HepG2 (cell line): Measurements from ENCODE around the gene SPPL2B. TPM values are rescaled to one million over a fixed set of nuclear protein-coding genes. Genes with fewer than 3 reads are reported as not detected.
A peak's percentile ranks its signal among the peaks of the same experiment; 100 is the strongest.

Source experiments
- ATAC-seq: fragments of 200-7000 bp; cut with Tn5 transposase; 3 replicates; pipeline ENCODE4 v1.9.1; 2020; ENCODE audit warnings: mild to moderate bottlenecking, moderate library complexity
- BruUV-seq: library from RNA; stranded (reverse); fragments of 400-500 nt; replicated peaks from 2 replicates; lab custom pipeline; 2021; lab: Mats Ljungman, UMichigan
- CTCF ChIA-PET: fragments of 300-600 bp; formaldehyde crosslinking; extraction: SDS; loops from one replicate; lab custom pipeline; 2021; ENCODE audit warnings: low total read pairs, inconsistent platforms, low intra/inter-chr PET ratio; lab: Yijun Ruan, JAX
- POLR2A ChIA-PET: fragments of 350-600 bp; sonication (Branson Sonifier 250); formaldehyde crosslinking; loops from one replicate; lab custom pipeline; 2020; ENCODE audit warnings: antibody characterized with exemption, inconsistent platforms; lab: Yijun Ruan, JAX
- DNase-seq: peaks from one replicate; pipeline ENCODE4 v3.0.0-alpha.2; 2015; ENCODE audit warnings: low spot score
- FAIRE-seq: peaks from 3 replicates; lab custom pipeline; 2011; peaks lifted over from hg19 to GRCh38; lab: Jason Lieb, UNC
- H2AFZ ChIP-seq: one replicate; pipeline ENCODE4 v1.6.1; 2011; ENCODE audit warnings: low read length, inconsistent platforms
- H3K27ac ChIP-seq: fragments of 300-600 bp; 3 replicates; pipeline ENCODE4 v1.8.0; 2011; ENCODE audit warnings: mixed run types, mild to moderate bottlenecking, mixed read lengths, low read length, inconsistent platforms; ENCODE audit not compliant: insufficient read depth; ENCODE audit errors: extremely low read length
- H3K27me3 ChIP-seq, 2 experiments: fragments of 200-600 bp in 1 of 2; 2 replicates in 1 of 2; 3 replicates in 1 of 2; pipeline versions ENCODE4 v1.6.0 to v1.8.0; 2011; ENCODE audit warnings: low read length in 2 of 2, mild to moderate bottlenecking in 2 of 2, moderate library complexity in 2 of 2, inconsistent platforms in 1 of 2; ENCODE audit not compliant: insufficient read depth in 2 of 2, control insufficient read depth in 1 of 2
- H3K36me3 ChIP-seq, 2 experiments: fragments of 200-600 bp in 1 of 2; replicated peaks in 1 of 2; 2 replicates in 1 of 2; 3 replicates in 1 of 2; pipeline versions ENCODE4 v1.5.1 to v1.8.0; 2011; ENCODE audit warnings: low read length in 2 of 2, inconsistent platforms in 1 of 2; ENCODE audit not compliant: insufficient read depth in 2 of 2, control insufficient read depth in 1 of 2
- H3K4me1 ChIP-seq: 2 replicates; pipeline ENCODE4 v1.5.1; 2012; ENCODE audit warnings: low read length, inconsistent platforms; ENCODE audit not compliant: insufficient read depth
- H3K4me2 ChIP-seq: 2 replicates; pipeline ENCODE4 v1.6.0; 2011; ENCODE audit warnings: low read depth, low read length, inconsistent platforms
- H3K4me3 ChIP-seq, 3 experiments: fragments of 200-600 bp in 1 of 3; sonication (generic), shearing (Covaris generic) in 1 of 3; replicated peaks in 1 of 3; 2 replicates each; pipeline ENCODE4 v1.5.1; 2011 to 2016; ENCODE audit warnings: low read length in 3 of 3, inconsistent platforms in 2 of 3, low read depth in 2 of 3, mild to moderate bottlenecking in 2 of 3, control low read depth in 1 of 3, mixed read lengths in 1 of 3; ENCODE audit not compliant: insufficient read depth in 1 of 3
- H3K79me2 ChIP-seq: one replicate; pipeline ENCODE4 v1.6.1; 2011; ENCODE audit warnings: low read length, inconsistent platforms; ENCODE audit not compliant: insufficient read depth
- H3K9ac ChIP-seq: 2 replicates; pipeline ENCODE4 v1.6.0; 2011; ENCODE audit warnings: mild to moderate bottlenecking, low read depth, low read length, inconsistent platforms; ENCODE audit not compliant: insufficient read depth
- H3K9me3 ChIP-seq: 2 replicates; pipeline ENCODE4 v1.5.1; 2012; ENCODE audit warnings: mild to moderate bottlenecking, low read length
- H4K20me1 ChIP-seq: 2 replicates; pipeline ENCODE4 v1.6.0; 2011; ENCODE audit warnings: inconsistent platforms, mild to moderate bottlenecking, low read length, moderate library complexity; ENCODE audit not compliant: insufficient read depth
- ARNT ChIP-seq: fragments of 450-650 bp; IDR thresholded peaks from 2 replicates; pipeline ENCODE4 v1.6.1; 2017
- ATF7 ChIP-seq, 2 experiments: fragments of 450-650 bp in 1 of 2; sonication (generic) in 1 of 2; formaldehyde crosslinking in 1 of 2; IDR thresholded peaks; 2 replicates each; pipeline versions ENCODE4 v1.4.0 to v1.6.1; 2016 to 2020; ENCODE audit warnings: antibody characterized with exemption in 1 of 2, mild to moderate bottlenecking in 1 of 2, missing genetic modification reagents in 1 of 2
- CREB1 ChIP-seq, 2 experiments: fragments of 450-650 bp in 1 of 2; IDR thresholded peaks; 2 replicates each; pipeline ENCODE4 v1.6.1; 2016 to 2017; ENCODE audit warnings: control low read depth in 1 of 2, mild to moderate bottlenecking in 1 of 2, missing compliant biosample characterization in 1 of 2, missing genetic modification characterization in 1 of 2
- FOXP1 ChIP-seq, 2 experiments: fragments of 450-650 bp in 1 of 2; IDR thresholded peaks; 2 replicates each; pipeline ENCODE4 v1.6.1; 2017 to 2018; ENCODE audit warnings: antibody characterized with exemption in 1 of 2
- LCORL ChIP-seq, 2 experiments: fragments of 450-650 bp in 1 of 2; sonication (generic) in 1 of 2; formaldehyde crosslinking in 1 of 2; IDR thresholded peaks; 2 replicates each; pipeline versions ENCODE4 v1.5.0 to v1.6.1; 2017 to 2020; ENCODE audit warnings: antibody characterized with exemption in 1 of 2, missing genetic modification reagents in 1 of 2
- PHB2 ChIP-seq: fragments of 450-650 bp; IDR thresholded peaks from 2 replicates; pipeline ENCODE4 v1.6.1; 2018; ENCODE audit not compliant: partially characterized antibody
- PLRG1 ChIP-seq: fragments of 450-650 bp; conservative IDR thresholded peaks from 2 replicates; pipeline ENCODE4 v1.6.1; 2016
- SOX6 ChIP-seq, 2 experiments: fragments of 450-650 bp in 1 of 2; sonication (generic) in 1 of 2; formaldehyde crosslinking in 1 of 2; IDR thresholded peaks; 2 replicates each; pipeline versions ENCODE4 v1.4.0 to v1.6.1; 2017 to 2020; ENCODE audit warnings: antibody characterized with exemption in 1 of 2, mild to moderate bottlenecking in 1 of 2, missing genetic modification reagents in 1 of 2
- ZNF644 ChIP-seq: IDR thresholded peaks from 2 replicates; pipeline ENCODE4 v1.6.1; 2016; ENCODE audit warnings: low read depth
- ZSCAN30 ChIP-seq: sonication (generic); formaldehyde crosslinking; IDR thresholded peaks from 2 replicates; pipeline ENCODE4 v1.5.0; 2020; ENCODE audit warnings: mild to moderate bottlenecking, missing genetic modification reagents
- WGBS: methylation state at CpG from one replicate; pipeline ENCODE4 v1.1.6; 2017; ENCODE audit warnings: low lambda C conversion rate; 5-methylcytosine and 5-hydroxymethylcytosine counted together
- in situ Hi-C: cut with HindIII; loops from 2 replicates; pipeline ENCODE4 v1.10.0; 2017; ENCODE audit warnings: low pct_unique_long_range_greater_than_20kb; ENCODE audit not compliant: extremely low pct_ligation_motif_present
- intact Hi-C: fragments of 100-400 bp; cut with micrococcal nuclease; formaldehyde crosslinking; loops from one replicate; pipeline ENCODE4 v1.10.0; 2022; ENCODE audit not compliant: unreplicated experiment
- polyA plus RNA-seq, 8 experiments: library from polyadenylated mRNA; depleted of rRNA in 3 of 8; stranded (reverse) in 7 of 8; unstranded in 1 of 8; fragments of >200 nt; fragmentation: Illumina TruSeq in 4 of 8; extraction: Trizol in 4 of 8; gene quantifications; 2 replicates each; pipeline versions ENCODE4 v1.2.1 to v1.2.3, GENCODE V29; 2011 to 2016; ENCODE audit warnings: low read depth in 4 of 8, missing spikeins in 1 of 8, mixed read lengths in 1 of 8; ENCODE audit not compliant: insufficient read depth in 1 of 8
- total RNA-seq, 5 experiments: library from RNA; depleted of rRNA; stranded (reverse); fragments of >200 nt; fragmentation: Illumina TruSeq; extraction: Trizol; gene quantifications; 2 replicates each; pipeline ENCODE4 v1.2.3, GENCODE V29; 2016; ENCODE audit warnings: low read depth in 1 of 5
- TF ChIP-seq, protein P1 (sequence below): sonication (generic); formaldehyde crosslinking; IDR thresholded peaks from 2 replicates; pipeline ENCODE4 v1.9.0; 2021; ENCODE audit warnings: mild to moderate bottlenecking, missing genetic modification reagents

The SPPL2B gene
- total and polyA plus RNA-seq, 2 of the 13 experiments (the other 11 are each of a cell fraction or from before 2014, with no cell fraction given): 14.9 to 15.2 TPM

- ChIA-PET CTCF (no interaction called here), POLR2A (no interaction called here)
- H3K79me2 ChIP-seq: no peaks in the 10 kb centered on the region
- H2AFZ ChIP-seq: no peak overlapping the region
- no peaks in the 10 kb centered on the region for H3K9me3 ChIP-seq
- H3K4me2 ChIP-seq: no peak overlapping the region
- DNase-seq: no peak
- H3K27ac ChIP-seq: no peak overlapping the region
- intact Hi-C loops (no loop called here), in situ Hi-C loops (no loop called here)
- H3K9ac ChIP-seq: no peak overlapping the region
- BruUV-seq: no TSS peak
- 0 out of 2 replicates have a peak, but pooled peaks have one; percentile 53 for TF ChIP-seq PLRG1
- TF ChIP-seq SOX6 (IDR thresholded peaks at IDR 0.05): peak; percentile 80; the same call in 1 of the 2 replicates
- no peak for TF ChIP-seq SOX6 (CRISPR knock-in tag; IDR thresholded peaks at IDR 0.05)
- TF ChIP-seq ATF7 (IDR thresholded peaks at IDR 0.05): peak; percentile 17; the same call in 1 of the 2 replicates
- no peak for TF ChIP-seq ATF7 (CRISPR knock-in tag; IDR thresholded peaks at IDR 0.05)
- TF ChIP-seq LCORL (IDR thresholded peaks at IDR 0.05): 0 out of 2 replicates have a peak, but pooled peaks have one; percentile 35
- no peak for TF ChIP-seq LCORL (CRISPR knock-in tag; IDR thresholded peaks at IDR 0.05)
- peak; percentile 83; the same call in 1 of the 2 replicates for TF ChIP-seq ARNT
- TF ChIP-seq FOXP1 (IDR thresholded peaks at IDR 0.05): peak; percentile 34; the same call in 1 of the 2 replicates
- TF ChIP-seq FOXP1 (CRISPR knock-in tag; IDR thresholded peaks at IDR 0.05): no peak
- TF ChIP-seq CREB1 (IDR thresholded peaks at IDR 0.05): peak; percentile 58; the same call in 1 of the 2 replicates
- no peak for TF ChIP-seq CREB1 (CRISPR knock-in tag; IDR thresholded peaks at IDR 0.05)
- TF ChIP-seq PHB2: peak; percentile 44
- no peak for TF ChIP-seq ZNF644 (CRISPR knock-in tag)
- TF ChIP-seq, protein P1, sequence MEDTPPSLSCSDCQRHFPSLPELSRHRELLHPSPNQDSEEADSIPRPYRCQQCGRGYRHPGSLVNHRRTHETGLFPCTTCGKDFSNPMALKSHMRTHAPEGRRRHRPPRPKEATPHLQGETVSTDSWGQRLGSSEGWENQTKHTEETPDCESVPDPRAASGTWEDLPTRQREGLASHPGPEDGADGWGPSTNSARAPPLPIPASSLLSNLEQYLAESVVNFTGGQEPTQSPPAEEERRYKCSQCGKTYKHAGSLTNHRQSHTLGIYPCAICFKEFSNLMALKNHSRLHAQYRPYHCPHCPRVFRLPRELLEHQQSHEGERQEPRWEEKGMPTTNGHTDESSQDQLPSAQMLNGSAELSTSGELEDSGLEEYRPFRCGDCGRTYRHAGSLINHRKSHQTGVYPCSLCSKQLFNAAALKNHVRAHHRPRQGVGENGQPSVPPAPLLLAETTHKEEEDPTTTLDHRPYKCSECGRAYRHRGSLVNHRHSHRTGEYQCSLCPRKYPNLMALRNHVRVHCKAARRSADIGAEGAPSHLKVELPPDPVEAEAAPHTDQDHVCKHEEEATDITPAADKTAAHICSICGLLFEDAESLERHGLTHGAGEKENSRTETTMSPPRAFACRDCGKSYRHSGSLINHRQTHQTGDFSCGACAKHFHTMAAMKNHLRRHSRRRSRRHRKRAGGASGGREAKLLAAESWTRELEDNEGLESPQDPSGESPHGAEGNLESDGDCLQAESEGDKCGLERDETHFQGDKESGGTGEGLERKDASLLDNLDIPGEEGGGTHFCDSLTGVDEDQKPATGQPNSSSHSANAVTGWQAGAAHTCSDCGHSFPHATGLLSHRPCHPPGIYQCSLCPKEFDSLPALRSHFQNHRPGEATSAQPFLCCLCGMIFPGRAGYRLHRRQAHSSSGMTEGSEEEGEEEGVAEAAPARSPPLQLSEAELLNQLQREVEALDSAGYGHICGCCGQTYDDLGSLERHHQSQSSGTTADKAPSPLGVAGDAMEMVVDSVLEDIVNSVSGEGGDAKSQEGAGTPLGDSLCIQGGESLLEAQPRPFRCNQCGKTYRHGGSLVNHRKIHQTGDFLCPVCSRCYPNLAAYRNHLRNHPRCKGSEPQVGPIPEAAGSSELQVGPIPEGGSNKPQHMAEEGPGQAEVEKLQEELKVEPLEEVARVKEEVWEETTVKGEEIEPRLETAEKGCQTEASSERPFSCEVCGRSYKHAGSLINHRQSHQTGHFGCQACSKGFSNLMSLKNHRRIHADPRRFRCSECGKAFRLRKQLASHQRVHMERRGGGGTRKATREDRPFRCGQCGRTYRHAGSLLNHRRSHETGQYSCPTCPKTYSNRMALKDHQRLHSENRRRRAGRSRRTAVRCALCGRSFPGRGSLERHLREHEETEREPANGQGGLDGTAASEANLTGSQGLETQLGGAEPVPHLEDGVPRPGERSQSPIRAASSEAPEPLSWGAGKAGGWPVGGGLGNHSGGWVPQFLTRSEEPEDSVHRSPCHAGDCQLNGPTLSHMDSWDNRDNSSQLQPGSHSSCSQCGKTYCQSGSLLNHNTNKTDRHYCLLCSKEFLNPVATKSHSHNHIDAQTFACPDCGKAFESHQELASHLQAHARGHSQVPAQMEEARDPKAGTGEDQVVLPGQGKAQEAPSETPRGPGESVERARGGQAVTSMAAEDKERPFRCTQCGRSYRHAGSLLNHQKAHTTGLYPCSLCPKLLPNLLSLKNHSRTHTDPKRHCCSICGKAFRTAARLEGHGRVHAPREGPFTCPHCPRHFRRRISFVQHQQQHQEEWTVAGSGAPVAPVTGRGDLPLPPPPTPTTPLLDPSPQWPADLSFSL (CRISPR knock-in tag): peak; percentile 88
- TF ChIP-seq ZSCAN30: no peak
- H3K4me3 ChIP-seq: no peak overlapping the region
- peaks cover 8 to 48% of the 10 kb centered on the region in 2 experiments for H3K27me3 ChIP-seq
- no peaks in the 10 kb centered on the region; the same call in 1 of the 2 replicates for H4K20me1 ChIP-seq
- FAIRE-seq: no peak
- ATAC-seq: no peak
- 66% methylated on average over 11 of the region's 11 CpGs for WGBS
- no peaks in the 10 kb centered on the region for H3K4me1 ChIP-seq
- no peaks in the 10 kb centered on the region for H3K36me3 ChIP-seq
Observed at GRCh38 chr19:2362046-2362969, 33.8 kb downstream of the SPPL2B start.
